ENCODE results near the gene POGK.
"Not testable (repeated sequence)": the region's sequence is repeated elsewhere in the genome, so short reads cannot be mapped to it uniquely, and the experiment has no call there.

The POGK gene

DNA sequence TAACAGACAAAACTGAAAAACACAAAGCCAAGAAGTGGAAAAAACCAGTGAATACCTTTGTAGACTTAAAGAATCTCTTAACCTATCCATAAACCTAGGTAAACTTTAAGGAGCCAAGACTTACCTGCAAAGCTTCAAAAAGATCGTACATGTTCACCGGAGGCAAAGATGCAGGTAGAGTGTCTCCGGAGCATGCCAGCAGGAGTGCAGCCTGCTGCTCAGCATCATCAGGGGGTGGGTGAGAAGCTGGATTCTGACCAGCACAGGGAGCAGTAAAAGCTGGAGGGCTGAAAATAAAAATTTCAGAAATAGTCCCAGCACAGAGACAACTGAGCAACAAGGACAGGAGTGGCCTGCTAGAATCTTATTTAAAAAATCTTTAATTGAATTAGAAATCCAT is 18.7 kb downstream of the POGK start:
- no peak for DNase-seq

DNA sequence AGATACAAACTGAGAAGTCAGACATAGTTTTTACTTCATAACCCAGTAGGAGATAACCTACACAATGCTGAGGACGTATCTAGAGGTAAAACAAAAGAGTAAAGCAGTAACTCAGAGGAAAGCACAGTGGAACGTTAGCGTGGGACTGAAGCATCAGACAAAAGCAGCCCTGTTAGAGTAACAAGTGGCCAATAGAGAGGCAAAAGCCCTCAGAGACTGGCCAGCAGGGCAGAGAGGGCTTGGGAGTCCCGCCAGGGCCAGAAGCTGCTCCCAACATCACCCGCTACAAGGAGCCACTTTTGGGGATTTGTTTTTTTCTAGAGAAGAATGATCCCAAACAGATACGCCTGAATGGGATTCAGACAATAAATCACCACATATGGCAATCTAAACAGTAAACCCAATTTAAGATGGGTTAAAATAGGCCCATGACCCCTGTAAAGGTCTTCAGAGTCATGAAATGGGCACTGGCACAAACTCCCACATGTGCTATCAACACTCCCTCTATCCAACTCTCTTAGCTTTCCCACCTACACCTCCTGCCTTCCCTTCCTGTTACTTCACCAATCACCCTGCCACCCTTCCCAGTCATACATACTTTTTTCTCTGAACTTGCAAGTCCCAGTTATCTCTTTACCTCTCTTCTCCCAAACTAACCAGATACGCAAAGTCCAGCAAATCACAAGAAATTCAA is 19.6 kb downstream of the POGK start:
- DNase-seq = no peak

GRCh38 chr1:166859597-166859996 is 20.3 kb downstream of the POGK start:
- no peak for DNase-seq

DNA sequence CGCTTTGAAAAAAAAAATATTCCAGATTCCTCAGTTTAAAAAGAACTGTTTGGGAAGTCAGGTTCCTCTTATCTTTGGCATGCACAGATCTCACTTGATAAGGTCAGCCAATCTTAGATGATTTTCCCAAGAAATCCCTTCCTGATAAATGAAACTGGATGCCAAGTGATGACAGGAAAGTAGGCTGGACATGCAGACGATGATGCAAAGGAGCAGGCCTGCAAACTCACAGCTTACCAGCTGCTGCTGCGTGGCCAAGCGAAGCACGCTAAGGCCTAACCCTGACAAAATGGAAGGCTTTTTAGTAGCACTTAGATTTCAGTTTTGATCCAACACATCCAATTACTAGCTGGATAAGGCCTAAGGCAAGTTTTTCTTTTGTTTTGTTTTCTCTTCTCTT is 26.7 kb downstream of the POGK start:
- DNase-seq = no peak

DNA sequence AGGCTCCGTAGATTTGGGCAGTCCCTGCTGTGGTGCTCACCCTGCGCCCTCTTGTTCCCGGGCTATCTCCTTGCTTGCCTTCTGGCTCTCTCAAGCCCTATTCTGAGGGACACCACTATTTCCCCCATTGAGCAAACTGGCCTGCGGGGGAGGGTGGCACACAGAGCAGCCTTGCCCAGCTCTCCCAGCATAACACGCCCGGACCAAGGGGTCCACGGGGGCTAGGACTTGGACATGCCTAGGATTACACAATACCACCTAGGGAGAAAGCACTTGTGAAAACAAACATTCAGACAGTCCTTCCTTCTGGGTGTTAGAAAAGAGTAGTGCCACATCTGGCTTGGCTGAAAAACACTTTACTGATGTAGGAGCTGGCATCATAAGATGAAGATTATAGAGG is 29.4 kb downstream of the POGK start:
- DNase-seq = no peak

DNA sequence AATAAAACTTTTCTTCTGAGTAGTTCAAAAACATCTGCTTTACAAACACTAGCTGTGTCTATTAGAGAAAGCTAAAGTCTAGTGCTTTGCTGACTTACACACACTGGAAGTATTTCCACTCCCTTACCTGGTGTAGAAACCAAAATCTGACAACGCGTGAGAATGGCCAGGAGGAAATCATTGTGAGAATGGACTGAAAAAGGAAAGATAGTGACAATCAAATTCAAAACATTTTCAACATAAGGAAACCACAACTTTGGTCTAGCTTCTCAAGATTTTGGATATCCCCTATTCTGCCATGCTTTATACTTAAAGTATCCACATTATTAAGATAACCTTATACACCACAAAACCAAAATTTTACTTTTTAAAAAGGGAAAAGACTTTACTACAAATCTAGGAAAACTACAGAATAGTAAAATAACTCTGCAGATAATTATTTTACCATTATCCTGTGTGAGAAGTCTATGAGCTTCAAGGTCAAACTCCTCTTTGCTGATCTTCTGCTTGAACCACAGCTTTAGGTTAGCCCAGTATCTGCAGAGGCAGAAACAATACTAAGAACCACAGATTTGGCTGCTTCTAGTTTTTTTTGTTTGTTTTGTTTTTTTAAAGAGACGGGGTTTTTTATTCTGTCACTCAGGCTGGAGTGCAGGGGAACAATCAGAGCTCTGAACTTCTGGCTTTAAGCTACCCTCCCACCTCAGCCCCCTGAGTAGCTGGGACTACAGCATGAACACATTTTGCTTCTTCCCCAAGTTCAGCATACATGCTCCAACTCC is 30.2 kb downstream of the POGK start:
- no peak for DNase-seq

GRCh38 chr1:166870584-166870983 is 31.3 kb downstream of the POGK start:
- no peak for DNase-seq

DNA sequence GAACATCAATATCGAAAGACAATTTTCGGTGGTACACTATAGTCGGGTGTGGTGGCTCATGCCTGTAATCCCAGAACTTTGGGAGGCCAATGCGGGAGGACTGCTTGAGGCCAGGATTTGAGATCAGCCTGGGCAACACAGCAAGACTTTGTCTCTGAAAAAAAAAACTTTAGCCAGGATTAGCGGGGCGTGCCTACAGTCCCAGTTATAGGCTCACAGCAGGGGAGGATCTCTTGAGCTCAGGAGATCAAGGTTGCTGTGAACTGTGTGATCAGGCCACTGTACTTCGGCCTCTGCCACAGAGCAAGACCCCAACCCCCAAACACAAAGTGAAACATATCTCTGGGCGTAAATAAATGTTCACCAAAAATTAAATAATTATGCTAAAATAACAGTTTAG is 35.2 kb downstream of the POGK start:
- no peak for DNase-seq

DNA sequence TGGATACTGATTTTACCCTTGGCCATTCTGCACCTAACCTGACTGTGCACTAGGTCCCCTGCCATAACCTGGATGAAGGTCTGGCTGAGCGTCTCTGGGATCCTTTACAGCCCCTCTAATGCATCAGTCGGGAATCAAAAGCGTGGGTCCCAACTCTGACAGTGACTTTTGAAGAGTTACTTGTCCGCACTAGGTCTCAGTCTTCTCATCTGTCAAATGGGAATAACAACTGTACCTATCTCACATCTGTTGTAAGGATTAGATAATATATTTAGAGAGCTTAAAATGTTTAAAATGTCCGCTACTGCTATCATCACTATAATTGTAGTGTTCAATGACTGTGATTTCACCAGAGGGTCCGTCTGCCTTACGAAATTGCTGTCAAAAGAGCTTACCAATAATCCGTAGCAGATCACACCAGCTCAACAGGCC is 36.0 kb downstream of the POGK start:
- no peak for DNase-seq

DNA sequence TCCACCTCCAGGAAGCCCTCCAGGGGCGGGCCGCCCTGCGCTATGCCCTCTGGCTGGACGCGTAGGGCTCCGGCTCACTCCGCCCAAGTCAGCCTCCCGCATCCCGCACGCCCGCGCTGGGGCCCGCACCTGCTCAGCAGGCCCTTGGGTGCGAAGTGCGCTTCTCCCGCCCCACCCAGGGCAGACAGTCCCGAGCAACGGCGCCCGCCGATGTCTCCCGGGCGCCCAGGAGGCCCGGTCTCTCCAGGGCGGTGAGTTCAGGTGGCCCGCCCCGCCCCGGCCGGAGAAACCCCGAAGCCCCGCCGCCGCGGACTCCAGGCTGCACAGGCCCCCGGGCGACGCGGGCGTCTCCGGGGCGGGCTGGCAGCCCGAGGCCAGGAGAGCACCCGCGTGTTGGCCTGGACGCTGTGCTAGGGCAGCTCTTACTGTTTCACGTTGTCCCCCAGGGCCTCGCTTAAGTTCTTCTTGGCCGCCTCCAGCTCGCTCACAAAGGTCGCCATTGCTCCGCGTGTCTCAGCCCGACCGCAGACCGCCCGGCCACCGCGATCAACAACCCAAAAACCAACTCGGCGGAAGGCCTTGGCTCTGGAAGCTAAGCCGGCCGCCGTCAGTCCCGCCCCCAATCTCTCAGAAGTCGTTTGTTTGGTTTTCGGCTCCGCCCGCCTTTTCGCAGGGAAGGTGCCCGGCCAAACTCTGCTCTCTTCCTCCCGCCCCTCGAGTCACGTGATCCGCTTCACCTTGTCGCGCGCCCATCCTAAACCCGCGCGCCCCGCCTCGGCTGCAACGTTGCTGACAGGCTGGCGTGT is 36.7 kb downstream of the POGK start, which contains the start of gene TADA1:
TADA1 (minus strand) TSS at position 531 of the 806 bp plus-strand sequence; CDS start at position 500, 31 bp downstream.
- peak; percentile 99 for DNase-seq

DNA sequence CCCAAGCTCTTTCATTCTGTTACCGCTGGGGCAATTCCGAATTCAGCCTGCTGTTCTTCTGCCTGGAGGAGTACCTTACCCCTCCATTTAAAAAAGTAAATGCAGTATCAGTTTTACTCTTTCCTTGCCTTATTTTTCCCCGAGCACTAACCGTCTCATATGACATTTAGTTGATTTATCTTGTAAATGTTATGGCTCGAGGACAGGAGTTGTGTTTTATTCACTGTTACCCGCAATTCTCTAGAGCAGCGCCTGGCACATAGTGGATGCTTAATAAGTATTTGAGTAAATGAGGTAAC is 37.2 kb downstream of the POGK start:
- DNase-seq = no peak

DNA sequence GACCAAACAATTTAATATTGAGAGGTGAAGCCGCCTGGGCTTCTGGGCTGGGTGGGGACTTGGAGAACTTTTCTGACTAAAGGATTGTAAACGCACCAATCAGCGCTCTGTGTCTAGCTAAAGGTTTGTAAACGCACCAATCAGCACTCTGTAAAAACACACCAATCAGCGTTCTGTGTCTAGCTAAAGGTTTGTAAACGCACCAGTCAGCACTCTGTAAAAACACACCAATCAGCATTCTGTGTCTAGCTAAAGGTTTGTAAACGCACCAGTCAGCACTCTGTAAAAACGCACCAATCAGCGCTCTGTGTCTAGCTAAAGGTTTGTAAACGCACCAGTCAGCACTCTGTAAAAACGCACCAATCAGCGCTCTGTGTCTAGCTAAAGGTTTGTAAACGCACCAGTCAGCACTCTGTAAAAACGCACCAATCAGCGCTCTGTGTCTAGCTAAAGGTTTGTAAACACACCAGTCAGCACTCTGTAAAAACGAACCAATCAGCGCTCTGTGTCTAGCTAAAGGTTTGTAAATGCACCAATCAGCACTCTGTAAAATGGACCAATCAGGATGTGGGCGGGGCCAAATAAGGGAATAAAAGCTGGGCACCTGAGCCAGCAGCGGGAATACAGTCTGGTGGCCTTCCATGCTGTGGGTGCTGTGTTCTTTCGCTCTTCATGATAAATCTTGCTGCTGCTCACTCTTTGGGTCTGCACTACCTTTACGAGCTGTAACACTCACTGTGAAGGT is 39.1 kb downstream of the POGK start:
- DNase-seq = not testable (repeated sequence)

- DNase-seq = peak; percentile 5
Observed at GRCh38 chr1:166882893-166883292, 43.6 kb downstream of the POGK start.

- DNase-seq = no peak
Observed at GRCh38 chr1:166884040-166884642, 44.9 kb downstream of the POGK start.

- no peak for DNase-seq
Observed at GRCh38 chr1:166884971-166885370, 45.7 kb downstream of the POGK start.

- no peak for DNase-seq
Observed at GRCh38 chr1:166888373-166889111, 49.3 kb downstream of the POGK start.

- DNase-seq = no peak
Observed at GRCh38 chr1:166889776-166890175, 50.5 kb downstream of the POGK start.

- no peak for DNase-seq
Observed at GRCh38 chr1:166895766-166896165, 56.5 kb downstream of the POGK start.

DNA sequence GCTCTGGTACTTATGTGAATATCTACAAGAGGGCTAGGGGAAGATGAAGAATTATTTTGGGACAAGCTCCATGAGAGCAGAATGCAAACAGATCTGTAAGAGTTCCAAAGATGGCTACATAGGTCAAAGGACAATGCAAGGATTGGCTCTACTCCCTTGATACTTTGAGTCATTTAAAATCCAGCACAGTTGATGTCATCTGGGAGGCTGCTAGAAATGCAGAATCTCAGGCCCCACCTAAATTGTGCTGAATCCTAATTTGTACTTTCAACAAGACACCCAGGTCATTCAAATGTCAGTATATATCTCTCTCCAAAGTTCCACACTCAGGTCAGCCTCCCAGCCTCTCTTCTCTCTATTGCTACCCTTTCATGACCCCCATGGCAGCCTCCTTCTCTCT is 60.5 kb downstream of the POGK start:
- no peak for DNase-seq

GRCh38 chr1:166900987-166901386 is 61.7 kb downstream of the POGK start:
- peak; percentile 64 for DNase-seq

DNA sequence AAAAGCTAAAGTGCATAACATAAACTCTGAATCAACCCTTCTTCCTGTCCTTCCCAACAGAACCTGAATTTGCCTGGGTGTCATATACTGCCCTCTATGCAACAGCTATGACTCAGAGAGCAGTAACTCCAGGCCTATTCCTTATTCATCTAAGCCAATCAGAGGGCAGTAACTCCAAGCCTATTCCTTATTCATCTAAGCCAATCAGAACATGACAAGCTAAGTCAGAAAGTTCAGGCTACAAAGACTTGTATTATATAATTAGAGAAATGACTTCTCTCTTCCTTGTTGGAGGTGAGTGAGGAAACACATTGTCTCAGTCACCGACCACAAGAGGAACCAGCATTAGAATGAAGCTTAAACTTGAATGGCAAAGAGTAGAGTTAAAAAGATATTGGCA is 63.0 kb downstream of the POGK start:
- no peak for DNase-seq

GRCh38 chr1:166903232-166903631 is 64.0 kb downstream of the POGK start:
- no peak for DNase-seq

Data from NCI-H2171 treated with DMSO at 0.1 percent for 48 hours (cell line).